IMR-90 (cell line): ENCODE measurements around the gene C9orf57. TPM values are rescaled to one million over a fixed set of nuclear protein-coding genes. Genes with fewer than 3 reads are reported as not detected.

Experiments used
- ATAC-seq: fragments of 200-7000 bp; cut with Tn5 transposase; 2 replicates; pipeline ENCODE4 v1.9.1; 2020; ENCODE audit warnings: low read depth, mild to moderate bottlenecking, moderate library complexity
- BruUV-seq: library from RNA; stranded (reverse); fragments of 400-500 nt; replicated peaks from 2 replicates; lab custom pipeline; 2021; lab: Mats Ljungman, UMichigan
- CTCF ChIA-PET: fragments of 300-600 bp; formaldehyde crosslinking; extraction: SDS; loops from one replicate; lab custom pipeline; 2021; ENCODE audit warnings: antibody characterized with exemption; lab: Yijun Ruan, JAX
- POLR2A ChIA-PET: fragments of 300-600 bp; sonication (Branson Sonifier 250); formaldehyde crosslinking; loops from one replicate; lab custom pipeline; 2022; ENCODE audit warnings: antibody characterized with exemption; ENCODE audit not compliant: unreplicated experiment; lab: Charles Lee
- DNase-seq: peaks from one replicate; pipeline ENCODE4 v3.0.0; 2013
- H2AFZ ChIP-seq: replicated peaks from 2 replicates; pipeline ENCODE3; 2013; ENCODE audit warnings: low read length, mild to moderate bottlenecking; ENCODE audit not compliant: poor library complexity
- H2AK5ac ChIP-seq: 2 replicates; pipeline ENCODE4 v1.6.1; 2013; ENCODE audit warnings: low read depth, low read length, inconsistent platforms
- H2AK9ac ChIP-seq: replicated peaks from 2 replicates; pipeline ENCODE3; 2013; ENCODE audit warnings: mild to moderate bottlenecking, low read depth, low read length, moderate library complexity; ENCODE audit not compliant: poor library complexity
- H2BK120ac ChIP-seq: 2 replicates; pipeline ENCODE4 v1.6.1; 2013; ENCODE audit warnings: low read depth, low read length, inconsistent platforms
- H2BK15ac ChIP-seq: 3 replicates; pipeline ENCODE4 v1.6.1; 2013; ENCODE audit warnings: low read depth, low read length, inconsistent platforms
- H2BK20ac ChIP-seq: 2 replicates; pipeline ENCODE4 v1.6.1; 2013; ENCODE audit warnings: low read depth, mild to moderate bottlenecking, inconsistent platforms, low read length, moderate library complexity
- H2BK5ac ChIP-seq: 2 replicates; pipeline ENCODE4 v1.6.1; 2013; ENCODE audit warnings: mild to moderate bottlenecking, low read depth, low read length, inconsistent platforms; ENCODE audit not compliant: poor library complexity, severe bottlenecking
- H3K14ac ChIP-seq: replicated peaks from 2 replicates; pipeline ENCODE4 v1.6.1; 2013; ENCODE audit warnings: low read depth, low read length, inconsistent platforms
- H3K18ac ChIP-seq: 2 replicates; pipeline ENCODE4 v1.6.1; 2013; ENCODE audit warnings: low read depth, low read length, control low read depth
- H3K23ac ChIP-seq: 2 replicates; pipeline ENCODE4 v1.6.1; 2013; ENCODE audit warnings: low read depth, low read length, inconsistent platforms
- H3K27ac ChIP-seq: 2 replicates; pipeline ENCODE4 v1.5.1; 2013; ENCODE audit warnings: mild to moderate bottlenecking, control low read depth, low read length; ENCODE audit not compliant: insufficient read depth
- H3K27me3 ChIP-seq: 2 replicates; pipeline ENCODE4 v1.6.1; 2013; ENCODE audit warnings: low read length; ENCODE audit not compliant: control insufficient read depth, insufficient read depth
- H3K36me3 ChIP-seq: 2 replicates; pipeline ENCODE4 v1.6.1; 2013; ENCODE audit warnings: low read length, mixed read lengths; ENCODE audit not compliant: control insufficient read depth, insufficient read depth
- H3K4ac ChIP-seq: 2 replicates; pipeline ENCODE4 v1.6.1; 2013; ENCODE audit warnings: low read depth, low read length, inconsistent platforms
- H3K4me1 ChIP-seq: 2 replicates; pipeline ENCODE4 v1.6.1; 2013; ENCODE audit warnings: low read length, mixed read lengths; ENCODE audit not compliant: control insufficient read depth, insufficient read depth
- H3K4me2 ChIP-seq: 2 replicates; pipeline ENCODE4 v1.6.1; 2013; ENCODE audit warnings: low read depth, mild to moderate bottlenecking, control low read depth, low read length, moderate library complexity
- H3K4me3 ChIP-seq: 2 replicates; pipeline ENCODE4 v1.5.1; 2013; ENCODE audit warnings: low read depth, mild to moderate bottlenecking, control low read depth, low read length, moderate library complexity; ENCODE audit not compliant: insufficient read depth
- H3K56ac ChIP-seq: 2 replicates; pipeline ENCODE4 v1.6.1; 2013; ENCODE audit warnings: low read length, inconsistent platforms; ENCODE audit not compliant: insufficient read depth; ENCODE audit errors: extremely low read depth
- H3K79me1 ChIP-seq, 2 experiments: 2 replicates each; pipeline ENCODE4 v1.6.1; 2013; ENCODE audit warnings: low read length in 2 of 2, inconsistent platforms in 1 of 2, low read depth in 1 of 2
- H3K9ac ChIP-seq: 2 replicates; pipeline ENCODE4 v1.6.1; 2013; ENCODE audit warnings: low read depth, low read length, control low read depth
- H3K9me1 ChIP-seq: 2 replicates; pipeline ENCODE4 v1.6.1; 2013; ENCODE audit warnings: low read length, inconsistent platforms; ENCODE audit not compliant: insufficient read depth
- H3K9me3 ChIP-seq: 2 replicates; pipeline ENCODE4 v1.6.1; 2013; ENCODE audit warnings: low read length; ENCODE audit not compliant: control insufficient read depth, insufficient read depth
- H4K20me1 ChIP-seq: 2 replicates; pipeline ENCODE4 v1.6.1; 2013; ENCODE audit warnings: low read length, inconsistent platforms; ENCODE audit not compliant: insufficient read depth
- H4K5ac ChIP-seq: 2 replicates; pipeline ENCODE4 v1.6.1; 2013; ENCODE audit warnings: mild to moderate bottlenecking, low read depth, low read length, control low read depth
- H4K8ac ChIP-seq, 2 experiments: 2 replicates each; pipeline ENCODE4 v1.6.1; 2013; ENCODE audit warnings: low read depth in 2 of 2, low read length in 2 of 2, control low read depth in 1 of 2, inconsistent platforms in 1 of 2
- H4K91ac ChIP-seq: 2 replicates; pipeline ENCODE4 v1.6.1; 2013; ENCODE audit warnings: low read depth, low read length, inconsistent platforms; ENCODE audit not compliant: insufficient read depth
- BHLHE40 ChIP-seq: fragments of 150-350 bp; IDR thresholded peaks from 2 replicates; pipeline ENCODE4 v1.6.1; 2016; ENCODE audit warnings: mild to moderate bottlenecking, low read depth, low read length
- CHD1 ChIP-seq: IDR thresholded peaks from 2 replicates; pipeline ENCODE4 v1.6.1; 2012; ENCODE audit warnings: low read depth, low read length, improper control_type of control experiment
- FOS ChIP-seq: fragments of 150-350 bp; IDR thresholded peaks from 2 replicates; pipeline ENCODE4 v1.6.1; 2016; ENCODE audit warnings: low read depth, low read length
- MAFK ChIP-seq: IDR thresholded peaks from 2 replicates; pipeline ENCODE4 v1.6.1; 2012; ENCODE audit warnings: low read depth, low read length, improper control_type of control experiment
- MAZ ChIP-seq: IDR thresholded peaks from 2 replicates; pipeline ENCODE4 v1.6.1; 2012; ENCODE audit warnings: low read depth, mild to moderate bottlenecking, low read length, improper control_type of control experiment, moderate library complexity, borderline replicate concordance
- MXI1 ChIP-seq: IDR thresholded peaks from 2 replicates; pipeline ENCODE4 v1.6.1; 2012; ENCODE audit warnings: low read depth, mild to moderate bottlenecking, low read length, moderate library complexity, borderline replicate concordance
- NFE2L2 ChIP-seq: fragments of 150-350 bp; IDR thresholded peaks from 2 replicates; pipeline ENCODE4 v1.6.1; 2016; ENCODE audit warnings: low read depth, mild to moderate bottlenecking, low read length
- POLR2A ChIP-seq: IDR thresholded peaks from 2 replicates; pipeline ENCODE4 v1.6.1; 2012; ENCODE audit warnings: mild to moderate bottlenecking, low read depth, low read length
- RAD21 ChIP-seq: IDR thresholded peaks from 2 replicates; pipeline ENCODE4 v1.6.1; 2012; ENCODE audit warnings: low read length, improper control_type of control experiment
- RCOR1 ChIP-seq: IDR thresholded peaks from 2 replicates; pipeline ENCODE4 v1.6.1; 2012; ENCODE audit warnings: mild to moderate bottlenecking, low read length, improper control_type of control experiment; ENCODE audit not compliant: insufficient replicate concordance
- RFX5 ChIP-seq: IDR thresholded peaks from 2 replicates; pipeline ENCODE4 v1.8.0; 2012; ENCODE audit warnings: low read depth, mild to moderate bottlenecking, low read length, moderate library complexity
- SMC3 ChIP-seq: fragments of 150-350 bp; IDR thresholded peaks from 2 replicates; pipeline ENCODE4 v1.6.1; 2016; ENCODE audit warnings: low read depth, mild to moderate bottlenecking, antibody characterized with exemption, low read length, moderate library complexity
- WGBS, 2 experiments: methylation state at CpG; one replicate each; pipeline versions ENCODE4 v1.1.5 to v1.1.7; 2013; ENCODE audit warnings: missing lambda C conversion rate in 2 of 2; ENCODE audit not compliant: insufficient read length in 1 of 2; ENCODE audit errors: extremely low coverage in 2 of 2; 5-methylcytosine and 5-hydroxymethylcytosine counted together
- dilution Hi-C: fragments of 300-500 bp; cut with HindIII; formaldehyde crosslinking; loops from one replicate; pipeline ENCODE4 v1.14.3; 2018; ENCODE audit warnings: low sequenced_read_pairs; ENCODE audit not compliant: unreplicated experiment
- in situ Hi-C: fragments of 300-500 bp; cut with MboI; formaldehyde crosslinking; loops from 3 replicates; pipeline ENCODE4 v1.14.3; 2019; ENCODE audit warnings: low sequenced_read_pairs, inconsistent platforms, mixed read lengths
- intact Hi-C: fragments of 100-400 bp; cut with micrococcal nuclease; formaldehyde crosslinking; loops from 2 replicates; pipeline ENCODE4 v1.10.0; 2022
- polyA plus RNA-seq, 3 experiments: library from polyadenylated mRNA; depleted of rRNA; stranded (reverse); fragments of >200 nt; gene quantifications; 2 replicates each; pipeline ENCODE4 v1.2.3, GENCODE V29; 2012; ENCODE audit warnings: low replicate concordance in 1 of 3
- total RNA-seq: library from RNA; depleted of rRNA; stranded (reverse); fragments of >200 nt; gene quantifications from 2 replicates; pipeline ENCODE4 v1.2.3, GENCODE V29; 2012
- TF ChIP-seq, protein P1 (sequence below): fragments of 150-350 bp; IDR thresholded peaks from 2 replicates; pipeline ENCODE4 v1.6.1; 2016; ENCODE audit warnings: low read depth, mild to moderate bottlenecking, low read length, moderate library complexity, borderline replicate concordance
- TF ChIP-seq, protein P2 (sequence below): fragments of 150-350 bp; IDR thresholded peaks from 2 replicates; pipeline ENCODE4 v1.6.1; 2017; ENCODE audit warnings: mild to moderate bottlenecking, antibody characterized with exemption, low read length, low read depth
- TF ChIP-seq, protein P3 (sequence below): conservative IDR thresholded peaks from 2 replicates; pipeline ENCODE4 v1.5.1; 2012; ENCODE audit warnings: mild to moderate bottlenecking, low read depth, low read length, improper control_type of control experiment

C9orf57 gene
- total and polyA plus RNA-seq, 2 of the 4 experiments (the other 2 are of a cell fraction), result not detected

DNA sequence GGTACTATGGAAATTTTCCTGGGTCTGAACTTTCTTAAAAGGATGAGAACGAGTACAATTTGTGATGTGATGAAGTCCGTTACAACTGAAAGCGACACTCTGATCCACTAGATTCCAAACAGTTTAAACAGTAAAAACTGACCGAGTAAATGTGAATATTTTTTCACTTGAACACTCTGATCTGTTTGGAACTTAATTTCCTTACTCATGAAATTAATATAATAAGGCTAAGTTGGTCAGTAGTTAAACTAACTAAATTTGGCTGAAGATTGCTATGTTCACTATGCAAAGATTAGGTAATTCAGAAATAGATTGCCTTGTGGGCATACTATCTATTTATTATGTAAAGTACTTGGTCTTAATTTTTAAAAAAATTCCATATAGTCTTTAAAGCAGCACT lies at the start of gene C9orf57 (continued):
- TF ChIP-seq RFX5, result no peak

DNA sequence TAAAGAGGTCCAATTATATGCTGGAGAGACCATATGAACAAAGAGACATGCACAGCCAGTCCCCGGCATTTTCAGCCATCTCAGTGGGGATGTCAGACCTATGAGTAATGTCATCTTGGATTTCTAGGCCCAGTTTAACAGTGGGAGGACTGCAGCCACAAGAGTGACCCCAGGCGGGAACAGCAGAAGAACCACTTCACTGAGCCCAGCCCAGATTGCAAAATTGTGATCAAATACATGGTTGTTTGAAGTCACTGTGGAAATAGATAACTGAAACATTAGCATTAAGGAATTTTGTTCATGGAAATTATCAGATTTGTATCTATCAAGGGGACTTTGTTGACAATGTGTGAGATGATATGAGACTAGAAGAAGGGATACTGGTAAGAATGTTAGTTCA lies 42.1 kb upstream of the C9orf57 start:
- ATAC-seq (no peak), DNase-seq (no peak)
- H2BK20ac ChIP-seq, result no peak overlapping the region
- H3K4me3 ChIP-seq, result no peak overlapping the region
- ChIA-PET CTCF (interaction anchor here (0.7 kb wide), 1 partner anchor 8 kb away, joined by 4 read pairs; no protein-coding TSS in a partner anchor), POLR2A (interaction anchor here (0.6 kb wide), 1 partner anchor 33 kb away, joined by 5 read pairs; no protein-coding TSS in a partner anchor)
- H3K56ac ChIP-seq, result no peak overlapping the region
- H3K9me3 ChIP-seq, result no peaks in the 10 kb centered on the region
- H2AFZ ChIP-seq, result no peak overlapping the region
- H2AK9ac ChIP-seq, result no peak overlapping the region
- H4K5ac ChIP-seq, result no peak overlapping the region
- H3K14ac ChIP-seq, result no peak overlapping the region
- H3K79me1 ChIP-seq, result no peaks in the 10 kb centered on the region
- no peak overlapping the region for H4K8ac ChIP-seq
- in situ Hi-C loops, result no loop called here
- 20% methylated on average over 1 of the region's 2 CpGs; no CpG with 5 or more reads in 1 of the 2 experiments for WGBS, 2 experiments
- H3K4me2 ChIP-seq, result no peak overlapping the region
- H3K4me1 ChIP-seq, result no peaks in the 10 kb centered on the region
- H2AK5ac ChIP-seq, result no peak overlapping the region
- H3K18ac ChIP-seq, result no peak overlapping the region
- H4K20me1 ChIP-seq, result no peaks in the 10 kb centered on the region
- H3K27ac ChIP-seq, result no peak overlapping the region
- intact Hi-C loops, result no loop called here
- H3K9me1 ChIP-seq, result no peaks in the 10 kb centered on the region
- no peak overlapping the region for H2BK15ac ChIP-seq
- no peaks in the 10 kb centered on the region for H3K36me3 ChIP-seq
- no peak overlapping the region for H3K23ac ChIP-seq
- no peak overlapping the region for H3K9ac ChIP-seq
- no peak overlapping the region for H4K91ac ChIP-seq
- H3K4ac ChIP-seq, result no peak overlapping the region
- dilution Hi-C loops, result no loop called here
- no TSS peak for BruUV-seq
- no peak overlapping the region for H2BK120ac ChIP-seq
- no peak overlapping the region for H2BK5ac ChIP-seq
- H3K27me3 ChIP-seq, result no peaks in the 10 kb centered on the region
- TF ChIP-seq, protein P1, sequence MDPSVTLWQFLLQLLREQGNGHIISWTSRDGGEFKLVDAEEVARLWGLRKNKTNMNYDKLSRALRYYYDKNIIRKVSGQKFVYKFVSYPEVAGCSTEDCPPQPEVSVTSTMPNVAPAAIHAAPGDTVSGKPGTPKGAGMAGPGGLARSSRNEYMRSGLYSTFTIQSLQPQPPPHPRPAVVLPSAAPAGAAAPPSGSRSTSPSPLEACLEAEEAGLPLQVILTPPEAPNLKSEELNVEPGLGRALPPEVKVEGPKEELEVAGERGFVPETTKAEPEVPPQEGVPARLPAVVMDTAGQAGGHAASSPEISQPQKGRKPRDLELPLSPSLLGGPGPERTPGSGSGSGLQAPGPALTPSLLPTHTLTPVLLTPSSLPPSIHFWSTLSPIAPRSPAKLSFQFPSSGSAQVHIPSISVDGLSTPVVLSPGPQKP, result no peak
- TF ChIP-seq NFE2L2, result no peak
- no peak for TF ChIP-seq CHD1
- no peak for TF ChIP-seq BHLHE40
- no peak for TF ChIP-seq MAZ
- no peak for TF ChIP-seq SMC3
- TF ChIP-seq POLR2A, result no peak
- TF ChIP-seq MAFK, result no peak
- TF ChIP-seq MXI1, result no peak
- TF ChIP-seq RAD21, result no peak
- no peak for TF ChIP-seq FOS
- no peak for TF ChIP-seq RCOR1
- TF ChIP-seq, protein P2, sequence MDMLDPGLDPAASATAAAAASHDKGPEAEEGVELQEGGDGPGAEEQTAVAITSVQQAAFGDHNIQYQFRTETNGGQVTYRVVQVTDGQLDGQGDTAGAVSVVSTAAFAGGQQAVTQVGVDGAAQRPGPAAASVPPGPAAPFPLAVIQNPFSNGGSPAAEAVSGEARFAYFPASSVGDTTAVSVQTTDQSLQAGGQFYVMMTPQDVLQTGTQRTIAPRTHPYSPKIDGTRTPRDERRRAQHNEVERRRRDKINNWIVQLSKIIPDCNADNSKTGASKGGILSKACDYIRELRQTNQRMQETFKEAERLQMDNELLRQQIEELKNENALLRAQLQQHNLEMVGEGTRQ, result no peak
- TF ChIP-seq, protein P3, sequence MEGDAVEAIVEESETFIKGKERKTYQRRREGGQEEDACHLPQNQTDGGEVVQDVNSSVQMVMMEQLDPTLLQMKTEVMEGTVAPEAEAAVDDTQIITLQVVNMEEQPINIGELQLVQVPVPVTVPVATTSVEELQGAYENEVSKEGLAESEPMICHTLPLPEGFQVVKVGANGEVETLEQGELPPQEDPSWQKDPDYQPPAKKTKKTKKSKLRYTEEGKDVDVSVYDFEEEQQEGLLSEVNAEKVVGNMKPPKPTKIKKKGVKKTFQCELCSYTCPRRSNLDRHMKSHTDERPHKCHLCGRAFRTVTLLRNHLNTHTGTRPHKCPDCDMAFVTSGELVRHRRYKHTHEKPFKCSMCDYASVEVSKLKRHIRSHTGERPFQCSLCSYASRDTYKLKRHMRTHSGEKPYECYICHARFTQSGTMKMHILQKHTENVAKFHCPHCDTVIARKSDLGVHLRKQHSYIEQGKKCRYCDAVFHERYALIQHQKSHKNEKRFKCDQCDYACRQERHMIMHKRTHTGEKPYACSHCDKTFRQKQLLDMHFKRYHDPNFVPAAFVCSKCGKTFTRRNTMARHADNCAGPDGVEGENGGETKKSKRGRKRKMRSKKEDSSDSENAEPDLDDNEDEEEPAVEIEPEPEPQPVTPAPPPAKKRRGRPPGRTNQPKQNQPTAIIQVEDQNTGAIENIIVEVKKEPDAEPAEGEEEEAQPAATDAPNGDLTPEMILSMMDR, result no peak
